Type B pancreatic cell (in vitro differentiated cells): ENCODE results near the gene G2E3. TPM values are rescaled to one million over a fixed set of nuclear protein-coding genes. Genes with fewer than 3 reads are reported as not detected.

Source experiments
- DNase-seq: peaks from one replicate; pipeline ENCODE4 v3.0.0; 2021; ENCODE audit warnings: mixed read lengths; ENCODE audit not compliant: unreplicated experiment; ENCODE audit errors: extremely low spot score
- H3K27ac Mint-ChIP-seq: 2 replicates; pipeline ENCODE4 v1.8.0; 2021; ENCODE audit warnings: mild to moderate bottlenecking, mixed read lengths
- H3K27me3 Mint-ChIP-seq: 2 replicates; pipeline ENCODE4 v1.8.0; 2021; ENCODE audit warnings: mixed read lengths
- H3K36me3 Mint-ChIP-seq: 2 replicates; pipeline ENCODE4 v1.8.0; 2021; ENCODE audit warnings: mixed read lengths
- H3K4me1 Mint-ChIP-seq: one replicate; pipeline ENCODE4 v1.8.0; 2021; ENCODE audit warnings: mixed read lengths; ENCODE audit not compliant: unreplicated experiment
- H3K4me3 Mint-ChIP-seq: 2 replicates; pipeline ENCODE4 v1.8.0; 2021; ENCODE audit warnings: mild to moderate bottlenecking, mixed read lengths
- H3K9me3 Mint-ChIP-seq: 2 replicates; pipeline ENCODE4 v1.8.0; 2021; ENCODE audit warnings: mixed read lengths
- CTCF ChIP-seq: fragments of 200-600 bp; sonication (generic); conservative IDR thresholded peaks from 2 replicates; pipeline ENCODE4 v1.5.0; 2021; ENCODE audit warnings: antibody characterized with exemption, mild to moderate bottlenecking
- total RNA-seq: library from RNA; stranded (reverse); gene quantifications from 2 replicates; pipeline ENCODE4 v1.2.1, GENCODE V29; 2021; ENCODE audit warnings: low replicate concordance

G2E3 gene
- total RNA-seq, 1 donor from 2014 or later, result 39.5 TPM

GRCh38 chr14:30657606-30658163 lies 98.7 kb downstream of the G2E3 start:
- TF ChIP-seq CTCF, result peak; percentile 73
- H3K4me3 Mint-ChIP-seq, result no peak overlapping the region
- DNase-seq, result no peak
- no peak overlapping the region for H3K27ac Mint-ChIP-seq
- H3K9me3 Mint-ChIP-seq, result no peaks in the 10 kb centered on the region
- H3K4me1 Mint-ChIP-seq, result no peaks in the 10 kb centered on the region
- H3K36me3 Mint-ChIP-seq, result peaks cover 28% of the 10 kb centered on the region
- no peaks in the 10 kb centered on the region for H3K27me3 Mint-ChIP-seq

- no peak for TF ChIP-seq CTCF
- no peak overlapping the region for H3K27ac Mint-ChIP-seq
- no peaks in the 10 kb centered on the region for H3K4me1 Mint-ChIP-seq
- no peaks in the 10 kb centered on the region for H3K27me3 Mint-ChIP-seq
- no peak for DNase-seq
- no peak overlapping the region for H3K4me3 Mint-ChIP-seq
- H3K9me3 Mint-ChIP-seq, result no peaks in the 10 kb centered on the region
- H3K36me3 Mint-ChIP-seq, result peaks cover 26% of the 10 kb centered on the region
Observed at GRCh38 chr14:30658645-30659044, 99.7 kb downstream of the G2E3 start.

GRCh38 chr14:30669594-30669993 lies 110.6 kb downstream of the G2E3 start:
- H3K9me3 Mint-ChIP-seq, result peaks cover 4% of the 10 kb centered on the region
- H3K4me1 Mint-ChIP-seq, result no peaks in the 10 kb centered on the region
- no peak for TF ChIP-seq CTCF
- H3K36me3 Mint-ChIP-seq, result peaks cover 23% of the 10 kb centered on the region
- no peak overlapping the region for H3K27ac Mint-ChIP-seq
- no peak overlapping the region for H3K4me3 Mint-ChIP-seq
- H3K27me3 Mint-ChIP-seq, result no peaks in the 10 kb centered on the region
- no peak for DNase-seq

Other genes with a start within 250 kb of the G2E3 start
- 68.8 and 93.8 TPM in 2 replicates for gene SCFD1, start 63.2 kb downstream of the G2E3 start, total RNA-seq